ENCODE results near the gene DNAH10. TPM values are rescaled to one million over a fixed set of nuclear protein-coding genes. Genes with fewer than 3 reads are reported as not detected.

The DNAH10 gene
- total RNA-seq, 1 donor from 2014 or later = 10.1 TPM

DNA sequence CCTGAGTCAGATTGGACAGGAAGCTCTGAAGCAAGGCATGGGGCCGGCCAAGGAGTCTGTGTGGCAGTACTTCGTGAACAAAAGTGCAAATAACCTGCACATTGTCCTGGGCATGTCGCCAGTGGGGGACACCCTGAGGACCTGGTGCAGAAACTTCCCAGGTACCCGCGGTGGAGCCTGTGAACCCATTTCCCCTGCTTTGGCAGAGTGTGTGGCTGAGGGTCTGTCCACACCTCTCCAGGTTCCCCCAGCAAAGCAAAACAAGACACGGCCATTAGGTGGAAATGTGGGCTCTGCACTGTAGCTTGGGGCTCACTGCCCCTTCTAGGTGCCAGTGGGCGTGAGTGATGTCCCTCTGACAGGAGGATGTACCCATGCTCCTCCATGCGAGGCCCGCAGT is 131.2 kb downstream of the DNAH10 start:
- Histone ChIP-seq H3K9me3 (no peaks in the 10 kb centered on the region), H3K27ac (no peak overlapping the region), H3K27me3 (ENCODE audit: low read depth) (peaks cover 8% of the 10 kb centered on the region), H3K4me1 (no peaks in the 10 kb centered on the region), H3K36me3 (no peaks in the 10 kb centered on the region), H3K4me3 (no peak overlapping the region)
- DNase-seq (no peak), ATAC-seq (no peak)
- intact Hi-C loops (cut with DNase I) = no loop called here
- TF ChIP-seq, protein P1, sequence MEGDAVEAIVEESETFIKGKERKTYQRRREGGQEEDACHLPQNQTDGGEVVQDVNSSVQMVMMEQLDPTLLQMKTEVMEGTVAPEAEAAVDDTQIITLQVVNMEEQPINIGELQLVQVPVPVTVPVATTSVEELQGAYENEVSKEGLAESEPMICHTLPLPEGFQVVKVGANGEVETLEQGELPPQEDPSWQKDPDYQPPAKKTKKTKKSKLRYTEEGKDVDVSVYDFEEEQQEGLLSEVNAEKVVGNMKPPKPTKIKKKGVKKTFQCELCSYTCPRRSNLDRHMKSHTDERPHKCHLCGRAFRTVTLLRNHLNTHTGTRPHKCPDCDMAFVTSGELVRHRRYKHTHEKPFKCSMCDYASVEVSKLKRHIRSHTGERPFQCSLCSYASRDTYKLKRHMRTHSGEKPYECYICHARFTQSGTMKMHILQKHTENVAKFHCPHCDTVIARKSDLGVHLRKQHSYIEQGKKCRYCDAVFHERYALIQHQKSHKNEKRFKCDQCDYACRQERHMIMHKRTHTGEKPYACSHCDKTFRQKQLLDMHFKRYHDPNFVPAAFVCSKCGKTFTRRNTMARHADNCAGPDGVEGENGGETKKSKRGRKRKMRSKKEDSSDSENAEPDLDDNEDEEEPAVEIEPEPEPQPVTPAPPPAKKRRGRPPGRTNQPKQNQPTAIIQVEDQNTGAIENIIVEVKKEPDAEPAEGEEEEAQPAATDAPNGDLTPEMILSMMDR (IDR thresholded peaks at IDR 0.05) = no peak

DNA sequence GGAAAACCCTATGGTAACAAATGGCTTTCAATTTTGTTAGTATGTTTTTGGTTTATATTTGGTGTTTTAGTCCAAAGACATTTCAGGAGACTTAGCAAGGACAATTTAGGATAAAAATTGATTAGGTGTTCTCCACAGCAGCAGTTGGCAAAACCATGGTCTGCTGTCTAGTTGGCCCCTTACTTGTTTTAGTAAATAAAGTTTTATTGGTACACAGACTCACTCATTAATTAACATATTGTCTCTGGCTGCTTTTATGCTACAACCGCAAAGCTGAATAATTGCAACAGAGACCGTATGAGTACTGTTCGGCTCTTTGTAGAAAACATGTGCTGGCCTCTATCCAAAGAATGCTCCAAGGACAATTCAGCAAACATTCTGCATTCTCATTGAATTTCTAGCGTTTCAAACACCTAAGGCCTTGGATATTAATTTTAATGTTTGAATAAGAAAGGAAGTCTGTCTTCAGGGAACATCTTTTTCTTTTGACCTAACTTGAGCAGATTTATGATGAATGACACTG is 132.8 kb downstream of the DNAH10 start:
- intact Hi-C loops (cut with DNase I) = no loop called here
- H3K36me3 ChIP-seq = no peaks in the 10 kb centered on the region
- no peak for ATAC-seq

DNA sequence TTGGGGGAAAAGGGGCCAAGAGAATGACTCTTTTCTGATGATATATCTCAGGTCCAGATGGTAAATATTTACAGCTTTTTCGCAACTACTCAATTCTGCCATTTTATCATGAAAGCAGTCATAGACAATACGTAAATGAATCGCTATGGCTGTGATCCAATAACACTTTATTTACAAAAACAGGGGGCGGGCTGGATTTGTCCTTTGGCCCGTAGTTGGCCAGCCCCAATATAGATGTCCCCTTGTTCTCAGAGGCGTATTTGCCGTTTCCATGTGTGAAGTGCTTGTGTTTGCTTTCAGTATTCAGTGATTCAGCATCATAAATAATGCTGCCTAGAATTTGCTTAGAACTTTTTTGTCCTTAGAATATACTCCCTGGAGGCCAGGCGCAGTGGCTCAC is 133.3 kb downstream of the DNAH10 start:
- peaks cover 8% of the 10 kb centered on the region for H3K27me3 ChIP-seq (ENCODE audit: low read depth)
- H3K9me3 ChIP-seq = no peaks in the 10 kb centered on the region
- no peak overlapping the region for H3K27ac ChIP-seq
- no peaks in the 10 kb centered on the region for H3K36me3 ChIP-seq
- ATAC-seq = no peak
- no peak for DNase-seq
- TF ChIP-seq, protein P1 (IDR thresholded peaks at IDR 0.05) = no peak
- intact Hi-C loops (cut with DNase I) = no loop called here
- H3K4me3 ChIP-seq = no peak overlapping the region
- H3K4me1 ChIP-seq = no peaks in the 10 kb centered on the region

More for the DNA sequence above, 132.8 kb downstream of the DNAH10 start:
- Histone ChIP-seq H3K9me3 (no peaks in the 10 kb centered on the region), H3K4me3 (no peak overlapping the region), H3K27me3 (ENCODE audit: low read depth) (peaks cover 8% of the 10 kb centered on the region), H3K27ac (no peak overlapping the region), H3K4me1 (no peaks in the 10 kb centered on the region)
- TF ChIP-seq, protein P1 (IDR thresholded peaks at IDR 0.05) = no peak
- DNase-seq = no peak

DNA sequence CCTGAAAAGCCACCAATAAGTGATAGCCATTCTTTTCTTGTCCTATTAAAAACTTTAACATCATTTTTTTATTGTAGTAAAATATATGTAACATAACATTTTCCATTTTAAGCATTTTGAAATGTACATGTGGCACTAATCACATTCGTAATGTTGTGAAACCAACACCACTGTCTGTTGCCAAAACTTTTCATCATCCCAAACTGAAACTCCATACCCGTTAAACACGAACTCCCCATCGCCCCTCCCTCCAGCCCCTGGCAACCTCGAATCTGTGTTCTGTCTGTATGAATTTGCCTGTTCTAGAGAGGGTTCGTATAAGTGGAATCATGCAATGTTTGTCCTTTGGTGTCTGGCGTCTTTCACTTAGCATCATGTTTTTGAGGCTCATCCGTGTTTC is 134.7 kb downstream of the DNAH10 start:
- DNase-seq (no peak), ATAC-seq (no peak)
- TF ChIP-seq, protein P1 (IDR thresholded peaks at IDR 0.05) = no peak
- no peaks in the 10 kb centered on the region for H3K4me1 ChIP-seq
- intact Hi-C loops (cut with DNase I) = no loop called here
- H3K36me3 ChIP-seq = no peaks in the 10 kb centered on the region
- no peak overlapping the region for H3K27ac ChIP-seq
- H3K27me3 ChIP-seq (ENCODE audit: low read depth) = peaks cover 8% of the 10 kb centered on the region
- H3K4me3 ChIP-seq = no peak overlapping the region
- H3K9me3 ChIP-seq = no peaks in the 10 kb centered on the region

DNA sequence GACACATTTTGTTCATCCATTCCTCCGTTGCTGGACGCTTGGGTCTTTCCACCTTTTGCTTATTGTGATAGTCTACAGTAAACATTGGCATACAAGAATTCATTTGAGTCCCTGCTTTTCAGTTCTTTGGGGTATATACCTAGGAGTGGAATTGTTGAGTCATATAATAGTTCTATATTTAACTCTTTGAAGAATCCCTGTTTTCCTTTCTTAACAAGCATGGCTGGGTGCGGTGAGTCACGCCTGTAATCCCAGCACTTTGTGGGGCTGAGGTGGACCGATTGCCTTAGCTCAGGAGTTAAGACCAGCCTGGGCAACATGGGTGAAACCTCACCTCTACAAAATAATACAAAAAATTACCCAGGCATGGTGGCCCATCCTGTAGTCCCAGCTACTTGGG is 135.1 kb downstream of the DNAH10 start:
- intact Hi-C loops (cut with DNase I) = no loop called here
- DNase-seq (no peak), ATAC-seq (no peak)
- Histone ChIP-seq H3K27me3 (ENCODE audit: low read depth) (peaks cover 4% of the 10 kb centered on the region), H3K9me3 (no peaks in the 10 kb centered on the region), H3K27ac (no peak overlapping the region), H3K4me3 (no peak overlapping the region), H3K36me3 (no peaks in the 10 kb centered on the region), H3K4me1 (no peaks in the 10 kb centered on the region)
- TF ChIP-seq, protein P1 (IDR thresholded peaks at IDR 0.05) = no peak

DNA sequence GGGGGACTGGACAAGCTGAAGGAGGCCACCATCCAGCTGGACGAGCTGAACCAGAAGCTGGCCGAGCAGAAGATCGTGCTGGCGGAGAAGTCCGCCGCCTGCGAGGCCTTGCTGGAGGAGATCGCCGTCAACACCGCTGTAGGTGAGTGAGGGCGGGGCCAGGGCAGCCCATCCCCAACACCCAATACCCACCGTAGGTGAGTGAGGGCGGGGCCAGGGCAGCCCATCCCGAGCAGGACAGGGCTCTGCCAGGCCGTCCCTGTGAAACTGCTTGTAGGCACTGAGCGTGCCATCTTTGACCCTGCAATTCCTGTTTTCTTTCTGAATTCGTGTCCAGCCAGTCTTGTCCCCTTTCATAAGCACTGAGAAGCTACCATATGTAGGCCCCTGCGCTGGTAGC is 136.6 kb downstream of the DNAH10 start:
- no peak overlapping the region for H3K27ac ChIP-seq
- H3K27me3 ChIP-seq (ENCODE audit: low read depth) = peaks cover 4% of the 10 kb centered on the region
- no peak for ATAC-seq
- H3K36me3 ChIP-seq = no peaks in the 10 kb centered on the region
- H3K4me3 ChIP-seq = no peak overlapping the region
- H3K4me1 ChIP-seq = no peaks in the 10 kb centered on the region
- DNase-seq = no peak
- H3K9me3 ChIP-seq = no peaks in the 10 kb centered on the region
- TF ChIP-seq, protein P1 (IDR thresholded peaks at IDR 0.05) = no peak
- intact Hi-C loops (cut with DNase I) = no loop called here
